ENCODE results near the gene TFAP2C.

GRCh38 chr20:56683077-56683865, 54.2 kb downstream of the TFAP2C start:
- TF ChIP-seq CTCF (IDR thresholded peaks at IDR 0.05; ENCODE audit: borderline replicate concordance, extremely low read depth, low read length, poor library complexity, severe bottlenecking) (no peak), EZH2 (IDR thresholded peaks at IDR 0.05; ENCODE audit: borderline replicate concordance, low read depth, low read length, severe bottlenecking) (no peak)

Data from DND-41 (cell line).